Neuron (in vitro differentiated cells): ENCODE measurements around the gene KCNJ18.
"Not testable (repeated sequence)": the region's sequence is repeated elsewhere in the genome, so short reads cannot be mapped to it uniquely, and the experiment has no call there.

Source experiments
- H2AFZ ChIP-seq: one replicate; pipeline ENCODE4 v1.6.1; 2013; ENCODE audit warnings: low read depth, mild to moderate bottlenecking, inconsistent platforms, low read length, moderate library complexity
- H3K27me3 ChIP-seq: one replicate; pipeline ENCODE4 v1.6.1; 2013; ENCODE audit warnings: low read length; ENCODE audit not compliant: insufficient read depth
- H3K36me3 ChIP-seq: one replicate; pipeline ENCODE4 v1.6.1; 2013; ENCODE audit warnings: low read length; ENCODE audit not compliant: insufficient read depth
- H3K4me1 ChIP-seq: one replicate; pipeline ENCODE4 v1.6.1; 2013; ENCODE audit warnings: low read length; ENCODE audit not compliant: insufficient read depth
- H3K4me3 ChIP-seq: 2 replicates; pipeline ENCODE4 v1.5.1; 2013; ENCODE audit warnings: mild to moderate bottlenecking, low read length, moderate library complexity
- H3K9me3 ChIP-seq: one replicate; pipeline ENCODE4 v1.6.1; 2013; ENCODE audit warnings: low read length

The KCNJ18 gene

DNA sequence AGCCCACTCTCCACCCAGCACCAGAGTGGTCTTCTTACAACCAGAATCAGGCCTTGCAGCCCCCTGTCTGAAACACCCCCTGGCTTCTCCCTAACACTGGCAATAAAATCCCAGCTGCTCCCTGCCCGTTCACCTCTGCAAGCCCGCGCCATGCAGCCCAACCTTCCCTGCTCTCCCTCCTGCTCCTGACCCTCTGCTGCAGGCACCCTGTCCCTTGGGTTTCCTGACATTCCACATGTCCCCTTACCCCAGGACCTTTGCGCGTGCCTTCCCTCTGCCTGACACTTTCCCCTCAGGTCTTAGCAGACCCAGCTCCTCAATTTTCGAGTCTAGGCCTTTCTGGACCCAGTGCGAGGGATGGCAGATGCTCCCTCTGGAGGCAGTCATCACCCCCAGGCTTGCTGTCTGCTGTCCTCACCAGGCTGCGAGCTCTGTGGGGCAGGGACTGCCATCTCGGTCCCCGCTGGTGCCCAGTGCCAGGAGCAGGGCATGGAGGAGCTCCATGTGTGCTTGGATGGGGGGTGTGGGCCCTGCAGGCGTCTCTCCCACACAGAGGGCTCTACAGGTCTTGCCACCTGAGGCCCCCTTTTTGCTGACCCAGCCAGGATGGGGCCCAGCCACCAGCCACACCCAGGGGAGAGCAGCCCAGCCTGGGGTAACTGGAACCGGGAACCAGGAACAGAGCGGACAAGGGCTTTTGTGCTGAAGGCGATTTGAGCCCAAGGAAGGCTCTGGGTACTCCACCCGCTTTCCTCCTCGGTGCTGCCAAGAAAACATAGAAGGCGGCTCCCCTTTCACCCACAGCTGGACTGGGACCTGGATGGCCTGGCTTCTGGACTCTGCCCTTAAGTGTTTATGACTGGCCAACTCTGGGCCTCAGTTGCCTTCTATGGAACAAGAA is 15.6 kb downstream of the KCNJ18 start:
- not testable (repeated sequence) for H3K27me3 ChIP-seq, H3K4me3 ChIP-seq, H3K9me3 ChIP-seq, H2AFZ ChIP-seq, H3K4me1 ChIP-seq, H3K36me3 ChIP-seq

DNA sequence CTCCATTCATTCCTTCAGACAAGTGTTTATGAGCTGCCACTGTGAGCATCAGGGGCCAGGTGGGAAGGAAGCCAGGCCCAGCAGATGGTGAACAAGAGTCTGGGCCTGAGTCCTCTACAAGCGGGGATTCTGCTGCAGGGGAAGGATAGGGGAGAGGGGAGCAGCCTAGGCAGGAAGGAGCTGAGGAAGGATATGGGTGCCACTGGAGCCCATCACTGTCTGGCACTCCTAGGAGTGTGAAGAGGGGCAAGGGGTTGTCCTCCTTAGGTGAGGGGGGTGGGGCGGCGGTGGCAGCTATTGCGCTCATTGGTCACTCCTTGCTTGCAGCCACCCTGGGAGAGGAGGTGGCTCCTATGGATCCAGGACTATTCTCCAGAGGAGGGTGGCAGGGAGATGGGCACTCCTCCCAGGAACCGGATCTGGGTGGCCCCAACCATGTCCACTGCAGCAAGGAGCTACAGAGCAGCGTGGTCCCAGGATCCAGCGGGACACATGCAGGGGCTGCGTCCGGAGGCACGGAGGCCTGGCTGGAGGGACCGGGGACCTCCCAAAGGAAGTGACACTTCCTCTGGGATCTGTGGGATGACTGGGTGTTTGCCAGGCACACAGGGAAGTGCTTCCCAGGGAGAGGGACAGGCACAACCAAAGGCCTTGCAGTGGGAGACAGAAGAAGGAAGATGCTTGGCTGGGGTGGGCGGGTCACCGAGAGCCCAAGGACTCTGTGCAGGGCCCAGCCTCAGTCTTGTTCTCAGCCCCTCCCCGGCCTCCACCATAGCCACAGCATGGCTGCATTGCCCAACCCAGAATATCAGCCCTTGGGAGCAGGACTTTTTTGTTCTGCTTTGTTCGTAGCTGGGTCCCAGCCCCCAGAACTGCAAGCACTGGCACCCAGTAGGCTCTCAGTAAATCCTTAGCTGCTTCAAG is 16.6 kb downstream of the KCNJ18 start:
- not testable (repeated sequence) for H3K9me3 ChIP-seq, H3K36me3 ChIP-seq, H3K4me1 ChIP-seq, H3K27me3 ChIP-seq, H2AFZ ChIP-seq, H3K4me3 ChIP-seq

DNA sequence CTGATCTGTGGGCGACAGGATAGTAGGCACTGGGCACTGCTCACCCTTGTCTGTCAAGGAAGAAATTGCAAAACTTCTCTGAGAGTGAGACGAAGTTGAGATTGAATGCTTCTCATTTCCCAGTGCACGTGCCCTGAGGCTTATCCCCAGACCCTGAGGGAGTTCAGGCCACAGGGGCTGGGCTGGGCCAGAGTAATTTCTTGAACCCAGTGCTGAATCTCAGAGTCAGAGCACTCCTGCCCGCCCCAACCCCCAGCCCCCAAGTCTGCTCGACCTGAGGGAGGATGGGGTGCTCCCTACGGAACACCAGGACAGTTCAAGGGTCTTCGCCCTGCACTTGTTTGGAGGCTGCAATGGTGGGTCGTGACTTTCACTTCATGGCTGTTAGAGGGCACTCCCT is 17.7 kb downstream of the KCNJ18 start:
- not testable (repeated sequence) for H3K27me3 ChIP-seq, H3K4me1 ChIP-seq, H3K36me3 ChIP-seq, H2AFZ ChIP-seq, H3K9me3 ChIP-seq, H3K4me3 ChIP-seq

DNA sequence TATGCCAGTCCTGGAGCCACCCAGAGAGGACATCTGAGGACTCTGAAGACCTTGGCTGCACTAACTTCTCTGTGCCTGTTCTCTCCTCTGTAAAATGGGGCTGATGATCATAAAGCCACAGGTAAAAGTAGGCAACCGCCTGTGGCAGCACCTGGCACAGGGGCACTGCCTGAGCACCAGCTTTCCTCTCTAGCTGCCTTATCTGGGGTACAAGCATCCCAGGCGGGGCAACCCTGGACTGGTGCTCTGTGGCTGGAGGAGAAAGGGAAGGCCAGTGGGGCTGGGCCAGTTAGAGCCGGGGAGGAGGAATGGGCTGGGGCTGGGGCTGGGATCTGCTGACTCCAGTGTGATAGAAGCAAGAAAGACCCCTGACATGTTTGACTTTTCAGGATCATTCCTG is 18.2 kb downstream of the KCNJ18 start:
- H3K4me1 ChIP-seq, H3K36me3 ChIP-seq, H3K9me3 ChIP-seq, H2AFZ ChIP-seq, H3K4me3 ChIP-seq, H3K27me3 ChIP-seq: not testable (repeated sequence)

DNA sequence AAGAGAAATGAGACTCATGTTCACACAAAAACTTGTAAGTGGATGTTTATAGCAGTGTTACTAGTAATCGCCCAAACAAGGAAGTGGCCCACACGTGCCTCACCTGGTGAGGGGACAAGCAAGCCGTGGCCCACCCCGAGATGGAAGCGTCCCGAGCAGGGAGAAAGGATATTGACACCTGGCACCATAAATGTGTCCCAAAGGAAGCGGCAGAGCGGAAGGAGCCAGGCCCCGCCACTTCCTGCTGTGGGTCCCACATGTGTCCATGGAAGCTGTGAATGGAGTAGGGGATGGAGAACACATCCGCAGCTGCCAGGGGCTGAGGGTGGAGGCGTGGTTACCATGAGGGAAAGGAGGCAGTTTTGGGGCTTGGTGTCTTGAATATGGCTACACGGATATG is 18.9 kb downstream of the KCNJ18 start:
- no peak overlapping the region for H2AFZ ChIP-seq
- no peaks in the 10 kb centered on the region for H3K27me3 ChIP-seq
- no peaks in the 10 kb centered on the region for H3K9me3 ChIP-seq
- H3K4me1 ChIP-seq: no peaks in the 10 kb centered on the region
- H3K36me3 ChIP-seq: no peaks in the 10 kb centered on the region
- no peak overlapping the region for H3K4me3 ChIP-seq

DNA sequence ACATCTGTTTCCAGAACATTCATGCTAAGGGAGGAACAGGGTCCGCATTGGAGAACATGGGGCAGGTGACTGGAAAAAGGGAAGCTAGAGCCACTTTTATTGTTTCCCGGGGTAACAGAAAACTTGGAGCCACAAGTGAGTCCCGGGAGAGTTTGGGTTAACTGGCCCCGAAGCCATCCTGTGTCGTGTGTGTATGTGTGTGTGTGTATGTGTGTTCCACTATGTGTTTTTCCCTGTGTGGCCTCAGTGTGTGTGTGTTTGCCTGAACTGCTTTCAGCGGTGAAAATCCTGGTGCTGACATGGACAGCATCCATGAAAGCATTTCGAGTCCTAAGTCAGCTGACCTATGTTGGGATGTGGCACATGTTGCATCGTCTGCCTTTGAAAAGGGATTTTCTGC is 20.7 kb downstream of the KCNJ18 start:
- H3K27me3 ChIP-seq, H2AFZ ChIP-seq, H3K4me1 ChIP-seq, H3K36me3 ChIP-seq, H3K9me3 ChIP-seq, H3K4me3 ChIP-seq: not testable (repeated sequence)

DNA sequence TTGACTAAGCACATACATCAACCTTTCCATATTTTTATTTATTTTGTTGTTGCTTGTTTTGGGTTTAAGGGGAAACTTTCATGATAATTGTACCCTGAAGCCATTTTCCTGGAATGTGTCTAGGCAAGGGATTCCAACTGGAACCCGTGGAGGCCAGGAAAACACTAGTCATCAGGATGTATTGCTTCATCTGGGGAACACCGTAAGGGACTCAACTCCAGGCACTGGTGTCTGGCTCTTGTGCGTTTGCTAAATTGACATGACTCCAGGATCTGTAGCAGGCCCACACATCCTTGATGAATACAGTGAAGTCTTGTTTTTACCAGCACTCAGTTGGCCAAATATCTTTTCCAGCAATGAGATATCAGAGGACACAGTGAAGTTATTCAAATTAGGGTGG is 21.3 kb downstream of the KCNJ18 start:
- H3K27me3 ChIP-seq, H3K4me3 ChIP-seq, H3K36me3 ChIP-seq, H3K4me1 ChIP-seq, H2AFZ ChIP-seq, H3K9me3 ChIP-seq: not testable (repeated sequence)

DNA sequence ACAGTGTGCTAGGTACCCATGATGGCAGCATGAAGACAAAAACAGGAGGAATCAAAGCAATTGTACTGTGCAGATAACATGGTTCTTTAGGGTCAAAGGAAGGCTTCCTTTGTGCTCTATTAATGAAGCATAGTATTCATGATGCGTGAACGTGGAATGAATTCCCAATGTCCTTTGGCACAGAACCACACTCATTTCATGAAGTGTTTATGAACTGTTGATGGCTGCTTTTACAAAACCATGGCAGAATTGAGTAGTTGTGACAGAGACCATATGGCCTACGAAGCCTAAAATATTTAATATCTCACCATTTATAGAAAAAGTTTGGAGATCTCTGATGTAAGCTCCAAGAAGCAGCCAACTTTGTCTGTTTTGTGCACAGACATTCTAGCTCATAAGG is 22.4 kb downstream of the KCNJ18 start:
- not testable (repeated sequence) for H3K27me3 ChIP-seq

DNA sequence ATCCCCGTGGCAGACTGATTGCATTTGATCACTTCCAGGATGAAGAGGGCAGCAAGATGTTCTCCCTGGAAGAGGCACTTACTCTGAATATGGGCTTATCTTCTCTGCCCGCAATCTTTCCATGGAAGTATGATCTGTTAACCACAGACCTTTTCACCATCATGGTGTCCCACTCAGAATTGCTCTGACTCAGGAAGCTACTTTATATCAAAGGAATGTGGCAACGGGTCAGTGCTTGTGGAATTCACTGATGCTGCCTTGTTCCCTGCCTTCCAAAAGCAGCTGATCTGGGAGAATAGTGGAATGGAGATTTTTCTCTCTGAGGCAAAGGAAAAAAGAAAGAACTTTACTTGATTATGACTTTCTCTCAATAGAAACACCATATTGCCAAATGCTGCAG is 23.6 kb downstream of the KCNJ18 start:
- not testable (repeated sequence) for H3K4me3 ChIP-seq, H3K36me3 ChIP-seq, H3K9me3 ChIP-seq, H2AFZ ChIP-seq, H3K27me3 ChIP-seq, H3K4me1 ChIP-seq

More for the DNA sequence above, 22.4 kb downstream of the KCNJ18 start:
- H3K4me1 ChIP-seq, H3K9me3 ChIP-seq, H2AFZ ChIP-seq, H3K4me3 ChIP-seq, H3K36me3 ChIP-seq: not testable (repeated sequence)

DNA sequence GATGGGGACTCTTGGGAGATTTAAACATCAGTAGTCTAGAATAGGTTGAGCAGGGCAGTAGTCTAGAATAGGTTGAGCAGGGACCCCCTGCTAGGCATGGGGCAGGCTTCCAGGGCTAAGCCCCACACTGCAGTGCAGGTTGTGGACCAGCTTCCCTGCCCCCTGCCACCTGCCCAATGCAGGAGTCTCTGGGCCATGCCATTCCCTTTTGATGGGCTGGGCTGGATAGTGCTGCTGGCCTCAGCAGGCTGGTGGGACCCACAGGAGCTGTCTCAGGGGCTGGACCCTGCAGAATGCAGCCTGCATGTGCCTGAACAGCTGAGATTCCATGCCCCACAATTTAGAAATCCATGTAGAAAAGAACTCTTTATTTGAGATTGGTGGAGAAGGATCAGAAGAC is 26.6 kb downstream of the KCNJ18 start:
- not testable (repeated sequence) for H2AFZ ChIP-seq, H3K4me3 ChIP-seq, H3K4me1 ChIP-seq, H3K36me3 ChIP-seq, H3K27me3 ChIP-seq, H3K9me3 ChIP-seq

DNA sequence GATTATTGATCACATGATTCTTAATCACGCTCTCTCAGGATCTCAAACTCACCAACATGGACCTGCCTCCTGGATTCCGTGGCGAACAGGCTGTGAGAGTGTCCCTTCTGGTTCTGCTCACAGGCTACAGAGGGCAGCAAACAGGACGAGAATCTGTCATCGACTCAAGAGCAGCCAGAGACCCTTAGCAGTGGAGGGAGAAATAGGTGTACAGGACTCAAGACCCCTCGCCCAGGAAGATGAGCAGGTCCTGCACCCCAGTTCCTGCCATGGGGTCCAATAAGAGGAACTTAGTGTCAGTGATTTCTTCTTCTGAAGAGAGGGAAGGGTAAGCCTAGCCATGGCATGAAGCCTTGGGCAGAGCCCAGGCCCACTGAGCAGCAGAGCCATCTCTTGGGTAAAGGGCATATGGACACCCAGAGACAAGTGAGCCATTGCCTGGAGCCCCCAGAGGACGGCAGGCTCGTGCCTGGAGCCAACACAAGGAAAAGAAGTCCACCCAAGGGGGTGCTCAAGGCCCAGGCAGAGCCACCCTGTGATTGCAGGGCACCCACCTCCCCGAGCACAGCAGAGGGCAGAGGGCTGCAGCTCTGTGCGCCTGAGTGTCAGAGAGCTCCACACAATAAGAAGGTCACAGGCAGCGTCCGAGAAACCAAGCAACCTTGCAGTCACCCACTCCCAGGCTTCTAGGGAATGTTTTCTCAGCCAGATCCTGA is 27.3 kb downstream of the KCNJ18 start:
- not testable (repeated sequence) for H3K27me3 ChIP-seq, H3K4me3 ChIP-seq, H3K36me3 ChIP-seq, H3K4me1 ChIP-seq, H2AFZ ChIP-seq, H3K9me3 ChIP-seq

DNA sequence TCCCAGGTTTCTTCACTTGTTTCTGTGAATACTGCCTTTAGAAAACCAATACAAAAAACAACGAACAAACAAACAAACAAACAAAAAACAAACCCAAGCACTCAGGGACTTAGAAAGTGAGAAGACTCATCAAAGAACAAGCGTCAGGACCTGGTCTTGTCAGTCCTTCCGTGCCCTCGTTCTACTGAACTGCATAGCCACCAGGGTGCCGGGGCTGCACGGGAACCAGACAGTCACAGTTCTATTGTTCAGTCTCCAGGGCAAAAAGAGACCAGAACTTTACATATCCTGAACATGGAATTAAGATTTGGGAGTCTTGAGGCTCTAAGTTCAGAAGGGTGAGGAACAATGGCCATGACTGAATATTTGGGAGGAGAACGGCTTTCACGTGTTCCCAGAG is 28.2 kb downstream of the KCNJ18 start:
- H3K4me3 ChIP-seq, H2AFZ ChIP-seq, H3K4me1 ChIP-seq, H3K27me3 ChIP-seq, H3K9me3 ChIP-seq, H3K36me3 ChIP-seq: not testable (repeated sequence)

DNA sequence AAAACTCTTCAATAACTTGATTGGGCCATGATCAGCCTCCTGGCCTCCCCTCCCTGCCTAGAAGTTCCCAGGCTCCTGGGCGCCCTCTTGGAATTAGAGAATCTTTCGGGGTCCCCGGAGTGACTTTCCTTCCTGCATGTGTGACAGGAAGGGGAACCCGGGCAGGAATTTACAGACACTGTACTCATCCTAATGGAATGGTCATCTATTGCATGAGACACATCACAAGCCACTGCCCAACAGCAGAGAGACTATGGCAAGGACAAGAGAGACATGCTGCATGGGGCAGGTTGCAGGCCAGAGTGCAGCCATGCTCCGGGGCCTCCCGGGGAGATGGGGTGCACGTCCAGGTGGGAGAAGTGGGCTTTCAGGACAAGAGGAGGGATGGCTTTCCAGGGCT is 29.9 kb downstream of the KCNJ18 start:
- not testable (repeated sequence) for H2AFZ ChIP-seq, H3K4me3 ChIP-seq

More for the DNA sequence above, 29.9 kb downstream of the KCNJ18 start:
- not testable (repeated sequence) for H3K4me1 ChIP-seq, H3K27me3 ChIP-seq, H3K36me3 ChIP-seq, H3K9me3 ChIP-seq
